Ovary (tissue), 9 donors: Measurements from ENCODE around the gene VAV2. TPM values are rescaled to one million over a fixed set of nuclear protein-coding genes. Genes with fewer than 3 reads are reported as not detected.

Experiments used
- DNase-seq, 5 donors: peaks; one replicate each; pipeline ENCODE4 v3.0.0-alpha.2; 2019 to 2020
- H3K27ac ChIP-seq, 2 donors: fragments of 200-600 bp; one replicate each; pipeline versions ENCODE4 v1.5.1 to v1.8.0; 2019 to 2022
- H3K27me3 ChIP-seq: fragments of 200-600 bp; one replicate; pipeline ENCODE4 v1.8.0; 2022
- H3K36me3 ChIP-seq: fragments of 200-600 bp; sonication (generic); one replicate; pipeline ENCODE4 v1.5.1; 2019
- H3K4me1 ChIP-seq: one replicate; pipeline ENCODE4 v1.8.1; 2013; ENCODE audit warnings: mild to moderate bottlenecking, moderate library complexity; ENCODE audit not compliant: insufficient read depth
- H3K4me3 ChIP-seq: fragments of 200-600 bp; sonication (generic); one replicate; pipeline ENCODE4 v1.5.1; 2017
- H3K9me3 ChIP-seq, 2 donors: fragments of 200-600 bp in 1 of 2; sonication (generic) in 1 of 2; one replicate each; pipeline versions ENCODE4 v1.5.1 to v1.8.1; 2013 to 2019; ENCODE audit warnings: mild to moderate bottlenecking in 1 of 2, moderate library complexity in 1 of 2
- EP300 ChIP-seq: sonication (generic); formaldehyde crosslinking; IDR thresholded peaks from one replicate; pipeline ENCODE4 v1.6.1; 2017; ENCODE audit warnings: antibody characterized with exemption
- POLR2A ChIP-seq: fragments of 450-650 bp; IDR thresholded peaks from one replicate; pipeline ENCODE4 v1.6.1; 2017; ENCODE audit warnings: antibody characterized with exemption, mild to moderate bottlenecking, moderate library complexity
- WGBS, 3 donors: extraction: QIAGEN DNeasy Blood & Tissue Kit in 1 of 3; methylation state at CpG; one replicate each; pipeline versions ENCODE4 v1.1.5 to v1.1.7; 2013 to 2017; 5-methylcytosine and 5-hydroxymethylcytosine counted together
- intact Hi-C, 4 donors: fragments of 100-400 bp; cut with DNase I; formaldehyde crosslinking; loops; one replicate each; pipeline versions ENCODE4 v1.11.0 to v1.15.1; 2022 to 2023
- polyA plus RNA-seq, 2 donors: library from polyadenylated mRNA; stranded (reverse); fragments of 200-250 nt in 1 of 2; fragments of 350-450 nt in 1 of 2; fragmentation: Illumina TruSeq in 1 of 2; extraction: RNeasy Lipid Tissue Mini Kit (QIAGEN cat#74804) in 1 of 2; gene quantifications; one replicate each; pipeline ENCODE4 v1.2.3, GENCODE V29; 2013 to 2014
- total RNA-seq, 7 donors: library from RNA; depleted of rRNA in 2 of 7; stranded (reverse); fragments of >200 nt in 2 of 7; fragmentation: NEBNext Ultra II Directional in 3 of 7; extraction: Animal tissue kit (Norgen Biotek cat#: 25700) in 3 of 7; gene quantifications; one replicate each; pipeline versions ENCODE4 v1.1.0 to v1.2.4, GENCODE V29; 2016 to 2023
- TF ChIP-seq, protein P1 (sequence below), 3 donors: fragments of 450-650 bp in 2 of 3; fragments of 200-600 bp in 1 of 3; IDR thresholded peaks; one replicate each; pipeline versions ENCODE4 v1.5.1 to v1.8.0; 2016 to 2022; ENCODE audit warnings: antibody characterized with exemption in 3 of 3, mild to moderate bottlenecking in 1 of 3
- donor health status: DM: no; HTN: no; CAD: no; lungs with moderate emphysema.
- donor health status: DM: no; HTN: no; CAD: no.
- donor health status: Bipolar disorder and iron deficiency.
- donor health status: DM: yes; HTN: yes; CAD: no.
- donor health status: DM: no; HTN: no; CAD: no.
- donor health status: DM: yes; HTN: yes; CAD: no.

The VAV2 gene
- total and polyA plus RNA-seq, 9 donors = 3.7 to 14.1 (median 7.8) TPM

- WGBS, 3 donors = 95% methylated on average over 16 of the region's 16 CpGs
- no peak for DNase-seq
- TF ChIP-seq POLR2A (no peak), EP300 (no peak)
- TF ChIP-seq, protein P1, sequence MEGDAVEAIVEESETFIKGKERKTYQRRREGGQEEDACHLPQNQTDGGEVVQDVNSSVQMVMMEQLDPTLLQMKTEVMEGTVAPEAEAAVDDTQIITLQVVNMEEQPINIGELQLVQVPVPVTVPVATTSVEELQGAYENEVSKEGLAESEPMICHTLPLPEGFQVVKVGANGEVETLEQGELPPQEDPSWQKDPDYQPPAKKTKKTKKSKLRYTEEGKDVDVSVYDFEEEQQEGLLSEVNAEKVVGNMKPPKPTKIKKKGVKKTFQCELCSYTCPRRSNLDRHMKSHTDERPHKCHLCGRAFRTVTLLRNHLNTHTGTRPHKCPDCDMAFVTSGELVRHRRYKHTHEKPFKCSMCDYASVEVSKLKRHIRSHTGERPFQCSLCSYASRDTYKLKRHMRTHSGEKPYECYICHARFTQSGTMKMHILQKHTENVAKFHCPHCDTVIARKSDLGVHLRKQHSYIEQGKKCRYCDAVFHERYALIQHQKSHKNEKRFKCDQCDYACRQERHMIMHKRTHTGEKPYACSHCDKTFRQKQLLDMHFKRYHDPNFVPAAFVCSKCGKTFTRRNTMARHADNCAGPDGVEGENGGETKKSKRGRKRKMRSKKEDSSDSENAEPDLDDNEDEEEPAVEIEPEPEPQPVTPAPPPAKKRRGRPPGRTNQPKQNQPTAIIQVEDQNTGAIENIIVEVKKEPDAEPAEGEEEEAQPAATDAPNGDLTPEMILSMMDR (IDR thresholded peaks at IDR 0.05) = no peak
Observed at GRCh38 chr9:133822430-133823065, 169.6 kb downstream of the VAV2 start.

DNA sequence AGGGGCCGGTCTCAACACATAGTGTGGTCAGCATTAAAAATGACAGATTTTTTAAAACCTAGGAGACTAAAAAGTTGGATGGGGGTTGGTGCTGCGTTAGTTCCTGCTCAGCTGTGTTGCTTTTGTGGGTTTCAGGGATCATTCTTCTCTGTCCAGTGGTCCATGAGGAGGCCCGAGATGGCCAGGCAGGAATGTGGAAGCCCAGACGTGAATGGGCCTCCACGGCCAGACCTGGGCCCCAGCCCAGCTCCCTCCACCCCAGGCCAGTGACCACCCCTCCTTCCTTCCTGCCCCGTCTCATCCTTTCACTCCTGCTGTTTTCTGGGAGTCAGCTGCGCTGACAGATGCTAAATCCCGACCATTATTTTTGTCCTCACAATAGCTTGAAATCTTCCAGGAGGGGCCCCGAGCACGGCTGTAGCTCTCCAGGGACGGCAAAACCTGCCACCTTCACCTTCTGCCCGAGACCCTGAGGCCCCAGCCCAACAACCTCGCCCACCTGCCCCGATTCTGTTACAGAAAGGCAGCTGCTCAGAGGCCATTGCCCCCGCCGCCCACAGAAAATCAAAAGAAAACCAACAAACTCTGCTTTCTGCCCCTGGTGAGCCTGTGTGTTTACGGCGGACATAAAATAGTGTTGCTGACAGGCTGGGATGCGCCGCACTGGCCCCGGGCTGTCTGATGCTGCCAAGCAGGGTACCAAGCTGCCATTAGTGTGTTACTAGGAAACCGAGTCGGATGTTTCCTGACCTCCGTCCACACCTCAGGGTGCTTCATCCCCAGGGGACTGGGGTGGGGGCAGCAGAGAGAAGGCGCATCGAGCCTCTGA, 170.3 kb downstream of the VAV2 start:
- no peak for DNase-seq
- H3K9me3 ChIP-seq = no peaks in the 10 kb centered on the region
- 83 to 88% (median 84%) methylated on average over 26 of the region's 26 CpGs for WGBS, 3 donors
- H3K4me1 ChIP-seq = no peaks in the 10 kb centered on the region
- no peak overlapping the region for H3K4me3 ChIP-seq
- TF ChIP-seq, protein P1 (IDR thresholded peaks at IDR 0.05) = no peak
- TF ChIP-seq EP300 (no peak), POLR2A (no peak)
- no peaks in the 10 kb centered on the region for H3K27me3 ChIP-seq
- intact Hi-C loops = no loop called here
- H3K36me3 ChIP-seq = no peaks in the 10 kb centered on the region
- H3K27ac ChIP-seq = no peak overlapping the region

More at GRCh38 chr9:133822430-133823065, 169.6 kb downstream of the VAV2 start:
- Histone ChIP-seq H3K4me3 (no peak overlapping the region), H3K27me3 (no peaks in the 10 kb centered on the region), H3K36me3 (no peaks in the 10 kb centered on the region), H3K9me3 (no peaks in the 10 kb centered on the region), H3K4me1 (no peaks in the 10 kb centered on the region), H3K27ac (no peak overlapping the region)
- intact Hi-C loops = no loop called here

- intact Hi-C loops = no loop called here
Observed at GRCh38 chr9:133819923-133820322, 172.2 kb downstream of the VAV2 start.

DNA sequence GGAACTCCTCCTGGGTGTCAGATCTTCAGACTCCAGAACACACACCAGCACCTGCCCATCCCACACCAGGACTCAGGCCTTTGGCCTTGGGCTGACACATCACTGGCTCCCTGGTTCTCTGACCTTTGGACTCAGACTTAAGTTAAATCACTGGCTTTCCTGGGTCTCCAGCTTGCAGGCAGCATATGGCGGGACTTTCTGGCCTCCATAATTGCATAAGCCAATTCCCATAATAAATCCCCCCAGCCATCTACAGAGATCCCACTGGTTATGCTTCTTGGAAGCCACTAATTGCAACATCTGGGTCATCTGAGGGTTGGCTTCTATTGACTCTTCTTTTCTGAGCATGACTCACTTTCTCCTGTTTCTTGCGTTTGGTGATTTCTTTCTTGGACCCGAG, 173.7 kb downstream of the VAV2 start:
- TF ChIP-seq, protein P1 (IDR thresholded peaks at IDR 0.05) = no peak
- no peak for TF ChIP-seq POLR2A
- TF ChIP-seq EP300 = no peak
- intact Hi-C loops = no loop called here

More at GRCh38 chr9:133819923-133820322, 172.2 kb downstream of the VAV2 start:
- WGBS, 3 donors = 89 to 91% (median 91%) methylated on average over 5 of the region's 5 CpGs
- DNase-seq = no peak
- no peak overlapping the region for H3K4me3 ChIP-seq
- no peaks in the 10 kb centered on the region for H3K27me3 ChIP-seq
- H3K9me3 ChIP-seq = no peaks in the 10 kb centered on the region
- TF ChIP-seq POLR2A = no peak
- TF ChIP-seq, protein P1 (IDR thresholded peaks at IDR 0.05) = no peak
- no peak for TF ChIP-seq EP300
- no peaks in the 10 kb centered on the region for H3K4me1 ChIP-seq
- H3K36me3 ChIP-seq = no peaks in the 10 kb centered on the region
- no peak overlapping the region for H3K27ac ChIP-seq

More for the DNA sequence above, 173.7 kb downstream of the VAV2 start:
- H3K4me1 ChIP-seq = no peaks in the 10 kb centered on the region
- no peaks in the 10 kb centered on the region for H3K27me3 ChIP-seq
- H3K4me3 ChIP-seq = no peak overlapping the region
- WGBS, 3 donors = 74 to 95% (median 87%) methylated on average over 3 of the region's 3 CpGs
- H3K36me3 ChIP-seq = no peaks in the 10 kb centered on the region
- DNase-seq = no peak
- no peaks in the 10 kb centered on the region for H3K9me3 ChIP-seq
- no peak overlapping the region for H3K27ac ChIP-seq
